Stimulated activated effector memory CD8-positive, alpha-beta T cell treated with anti-CD3 and anti-CD28 coated beads, Interleukin-12 subunit alpha, Interleukin-12 subunit beta, amount 100 ng/mL, for 72 hours (primary cell): ENCODE results near the gene MIEF2.

Experiments used
- ATAC-seq: fragments of 150-1000 bp; cut with Tn5 transposase; 2 replicates; pipeline ENCODE4 v1.10.0; 2021
- DNase-seq, 2 donors: peaks; one replicate each; pipeline ENCODE4 v3.0.0; 2021 to 2022; ENCODE audit warnings: low spot score in 2 of 2
- H3K27ac Mint-ChIP-seq: one replicate; pipeline ENCODE4 v1.8.0; 2022; ENCODE audit warnings: mild to moderate bottlenecking, mixed read lengths
- H3K36me3 Mint-ChIP-seq: one replicate; pipeline ENCODE4 v1.8.0; 2022; ENCODE audit warnings: mild to moderate bottlenecking, mixed read lengths
- H3K4me1 Mint-ChIP-seq: one replicate; pipeline ENCODE4 v1.8.0; 2022; ENCODE audit warnings: mixed read lengths
- H3K4me3 Mint-ChIP-seq: one replicate; pipeline ENCODE4 v1.8.0; 2022; ENCODE audit warnings: mild to moderate bottlenecking, mixed read lengths
- H3K9me3 Mint-ChIP-seq: one replicate; pipeline ENCODE4 v1.8.0; 2022; ENCODE audit warnings: mixed read lengths

Gene MIEF2

GRCh38 chr17:18229771-18230170 is 30.7 kb upstream of the MIEF2 start:
- Mint-ChIP-seq H3K36me3 (peaks cover 15% of the 10 kb centered on the region), H3K4me3 (no peak overlapping the region), H3K9me3 (no peaks in the 10 kb centered on the region), H3K4me1 (peaks cover 62% of the 10 kb centered on the region), H3K27ac (no peak overlapping the region)
- DNase-seq (no peak), ATAC-seq (no peak)

- Mint-ChIP-seq H3K4me1 (peaks cover 65% of the 10 kb centered on the region), H3K27ac (no peak overlapping the region), H3K9me3 (no peaks in the 10 kb centered on the region), H3K36me3 (peaks cover 20% of the 10 kb centered on the region), H3K4me3 (no peak overlapping the region)
- DNase-seq (no peak), ATAC-seq (no peak)
Measured at GRCh38 chr17:18230288-18231141, 29.9 kb upstream of the MIEF2 start.

- Mint-ChIP-seq H3K9me3 (no peaks in the 10 kb centered on the region), H3K4me1 (peaks cover 67% of the 10 kb centered on the region), H3K36me3 (peaks cover 16% of the 10 kb centered on the region), H3K27ac (no peak overlapping the region), H3K4me3 (no peak overlapping the region)
- ATAC-seq (no peak), DNase-seq (no peak)
Measured at GRCh38 chr17:18231164-18231563, 29.3 kb upstream of the MIEF2 start.

- H3K27ac Mint-ChIP-seq = peak overlapping the region; percentile 93
- H3K36me3 Mint-ChIP-seq = peaks cover 20% of the 10 kb centered on the region
- H3K9me3 Mint-ChIP-seq = no peaks in the 10 kb centered on the region
- no peak overlapping the region for H3K4me3 Mint-ChIP-seq
- DNase-seq = no peak
- ATAC-seq = no peak
- H3K4me1 Mint-ChIP-seq = peaks cover 49% of the 10 kb centered on the region
Measured at GRCh38 chr17:18233803-18234518, 26.5 kb upstream of the MIEF2 start.

- DNase-seq (no peak), ATAC-seq (no peak)
- Mint-ChIP-seq H3K4me3 (peak overlapping the region; percentile 41), H3K4me1 (peaks cover 47% of the 10 kb centered on the region), H3K27ac (peak overlapping the region; percentile 93), H3K9me3 (no peaks in the 10 kb centered on the region), H3K36me3 (peaks cover 20% of the 10 kb centered on the region)
Measured at GRCh38 chr17:18234853-18235380, 25.5 kb upstream of the MIEF2 start.

- ATAC-seq = peak; percentile 87
Measured at GRCh38 chr17:18235743-18236256, 24.7 kb upstream of the MIEF2 start.

GRCh38 chr17:18236494-18236893 is 24.0 kb upstream of the MIEF2 start:
- Mint-ChIP-seq H3K9me3 (no peaks in the 10 kb centered on the region), H3K27ac (peak overlapping the region; percentile 93), H3K4me1 (peaks cover 45% of the 10 kb centered on the region), H3K4me3 (peak overlapping the region; percentile 41), H3K36me3 (peaks cover 20% of the 10 kb centered on the region)
- DNase-seq = no peak
- no peak for ATAC-seq

More at GRCh38 chr17:18235743-18236256, 24.7 kb upstream of the MIEF2 start:
- peak overlapping the region; percentile 93 for H3K27ac Mint-ChIP-seq
- H3K36me3 Mint-ChIP-seq = peaks cover 20% of the 10 kb centered on the region
- peaks cover 50% of the 10 kb centered on the region for H3K4me1 Mint-ChIP-seq
- DNase-seq = peak; percentile 46 to 68
- H3K4me3 Mint-ChIP-seq = peak overlapping the region; percentile 41
- no peaks in the 10 kb centered on the region for H3K9me3 Mint-ChIP-seq

GRCh38 chr17:18237461-18237860 is 23.0 kb upstream of the MIEF2 start:
- peaks cover 20% of the 10 kb centered on the region for H3K36me3 Mint-ChIP-seq
- DNase-seq (no peak), ATAC-seq (no peak)

GRCh38 chr17:18238299-18238698 is 22.2 kb upstream of the MIEF2 start:
- ATAC-seq = no peak
- H3K36me3 Mint-ChIP-seq = peaks cover 26% of the 10 kb centered on the region
- no peaks in the 10 kb centered on the region for H3K9me3 Mint-ChIP-seq
- peaks cover 38% of the 10 kb centered on the region for H3K4me1 Mint-ChIP-seq
- H3K27ac Mint-ChIP-seq = peak overlapping the region; percentile 50
- no peak for DNase-seq
- H3K4me3 Mint-ChIP-seq = no peak overlapping the region

More at GRCh38 chr17:18237461-18237860, 23.0 kb upstream of the MIEF2 start:
- H3K9me3 Mint-ChIP-seq = no peaks in the 10 kb centered on the region
- peak overlapping the region; percentile 50 for H3K27ac Mint-ChIP-seq
- H3K4me3 Mint-ChIP-seq = no peak overlapping the region
- H3K4me1 Mint-ChIP-seq = peaks cover 45% of the 10 kb centered on the region

- H3K36me3 Mint-ChIP-seq = peaks cover 34% of the 10 kb centered on the region
- DNase-seq (no peak), ATAC-seq (no peak)
- H3K27ac Mint-ChIP-seq = peak overlapping the region; percentile 74
- H3K4me1 Mint-ChIP-seq = peaks cover 26% of the 10 kb centered on the region
- no peaks in the 10 kb centered on the region for H3K9me3 Mint-ChIP-seq
- no peak overlapping the region for H3K4me3 Mint-ChIP-seq
Measured at GRCh38 chr17:18240449-18240848, 20.0 kb upstream of the MIEF2 start.

- no peak overlapping the region for H3K4me3 Mint-ChIP-seq
- ATAC-seq (no peak), DNase-seq (no peak)
- H3K4me1 Mint-ChIP-seq = peaks cover 17% of the 10 kb centered on the region
- peaks cover 42% of the 10 kb centered on the region for H3K36me3 Mint-ChIP-seq
- H3K27ac Mint-ChIP-seq = no peak overlapping the region
- H3K9me3 Mint-ChIP-seq = no peaks in the 10 kb centered on the region
Measured at GRCh38 chr17:18241229-18241871, 19.1 kb upstream of the MIEF2 start.

- Mint-ChIP-seq H3K4me1 (peaks cover 7% of the 10 kb centered on the region), H3K36me3 (peaks cover 74% of the 10 kb centered on the region), H3K4me3 (no peak overlapping the region), H3K9me3 (no peaks in the 10 kb centered on the region), H3K27ac (no peak overlapping the region)
- DNase-seq = no peak
- ATAC-seq = no peak
Measured at GRCh38 chr17:18245038-18245776, 15.3 kb upstream of the MIEF2 start.

GRCh38 chr17:18246109-18246725 is 14.2 kb upstream of the MIEF2 start:
- H3K36me3 Mint-ChIP-seq = peaks cover 84% of the 10 kb centered on the region
- no peak overlapping the region for H3K4me3 Mint-ChIP-seq
- peak overlapping the region; percentile 77 for H3K27ac Mint-ChIP-seq
- peaks cover 7% of the 10 kb centered on the region for H3K4me1 Mint-ChIP-seq
- ATAC-seq (no peak), DNase-seq (no peak)
- no peaks in the 10 kb centered on the region for H3K9me3 Mint-ChIP-seq
